GM12878 (cell line): Measurements from ENCODE around the gene GARIN5A.

Experiments used
- EP300 ChIP-seq, 2 experiments: fragments of 150-350 bp in 1 of 2; IDR thresholded peaks; 2 replicates each; pipeline ENCODE4 v1.6.1; 2011 to 2012; ENCODE audit warnings: low read depth in 2 of 2, low read length in 2 of 2, borderline replicate concordance in 1 of 2, improper control_type of control experiment in 1 of 2, inconsistent platforms in 1 of 2; ENCODE audit not compliant: control insufficient read depth in 1 of 2
- REST ChIP-seq: IDR thresholded peaks from 2 replicates; pipeline ENCODE4 v1.6.1; 2012; ENCODE audit warnings: mild to moderate bottlenecking, low read depth, low read length
- SMARCA5 ChIP-seq: fragments of 450-650 bp; IDR thresholded peaks from 2 replicates; pipeline ENCODE4 v1.6.1; 2017; ENCODE audit warnings: mild to moderate bottlenecking
- SMC3 ChIP-seq: IDR thresholded peaks from 2 replicates; pipeline ENCODE4 v1.6.1; 2011; ENCODE audit warnings: low read length, improper control_type of control experiment, borderline replicate concordance
- SP1 ChIP-seq: IDR thresholded peaks from one replicate; pipeline ENCODE4 v1.6.1; 2011; ENCODE audit warnings: low read depth, low read length
- YY1 ChIP-seq: IDR thresholded peaks from 2 replicates; pipeline ENCODE4 v1.6.1; 2011; ENCODE audit warnings: low read depth, mild to moderate bottlenecking, low read length
- TF ChIP-seq, protein P1 (sequence below), 3 experiments: IDR thresholded peaks in 2 of 3; conservative IDR thresholded peaks in 1 of 3; 2 replicates each; pipeline ENCODE4 v1.5.1; 2011; ENCODE audit warnings: low read depth in 3 of 3, low read length in 3 of 3, mild to moderate bottlenecking in 3 of 3, control low read depth in 2 of 3, moderate library complexity in 2 of 3, inconsistent platforms in 1 of 3, mixed read lengths in 1 of 3; ENCODE audit not compliant: control insufficient read depth in 2 of 3, insufficient read depth in 1 of 3; ENCODE audit errors: extremely low read depth in 1 of 3

DNA sequence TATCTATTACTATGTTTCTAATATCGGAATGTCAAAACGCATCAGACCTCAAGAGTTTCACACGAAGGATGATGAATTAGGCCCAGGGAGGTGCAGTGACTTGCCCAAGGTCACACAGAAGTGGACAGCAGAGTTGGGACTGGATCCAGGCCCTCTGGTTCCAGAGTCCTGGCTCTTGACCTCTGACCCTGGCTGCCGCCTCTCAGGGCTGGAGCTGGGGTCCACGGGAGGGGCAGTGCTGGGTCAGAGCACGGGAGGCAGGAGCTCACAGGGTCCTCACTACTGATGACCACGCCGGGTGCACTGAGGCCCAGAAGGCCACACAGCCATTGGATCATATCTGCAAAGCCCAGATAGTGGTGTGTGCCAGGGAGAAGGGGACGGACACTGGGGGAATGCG is 46.2 kb upstream of the GARIN5A start:
- TF ChIP-seq SMC3 (no peak), YY1 (no peak), REST (no peak), SP1 (no peak), SMARCA5 (no peak), EP300 (IDR thresholded peaks at IDR 0.05; ENCODE audit: borderline replicate concordance in 1 of 2, control insufficient read depth in 1 of 2, low read depth in 2 of 2, low read length in 2 of 2) (no peak)
- TF ChIP-seq, protein P1, sequence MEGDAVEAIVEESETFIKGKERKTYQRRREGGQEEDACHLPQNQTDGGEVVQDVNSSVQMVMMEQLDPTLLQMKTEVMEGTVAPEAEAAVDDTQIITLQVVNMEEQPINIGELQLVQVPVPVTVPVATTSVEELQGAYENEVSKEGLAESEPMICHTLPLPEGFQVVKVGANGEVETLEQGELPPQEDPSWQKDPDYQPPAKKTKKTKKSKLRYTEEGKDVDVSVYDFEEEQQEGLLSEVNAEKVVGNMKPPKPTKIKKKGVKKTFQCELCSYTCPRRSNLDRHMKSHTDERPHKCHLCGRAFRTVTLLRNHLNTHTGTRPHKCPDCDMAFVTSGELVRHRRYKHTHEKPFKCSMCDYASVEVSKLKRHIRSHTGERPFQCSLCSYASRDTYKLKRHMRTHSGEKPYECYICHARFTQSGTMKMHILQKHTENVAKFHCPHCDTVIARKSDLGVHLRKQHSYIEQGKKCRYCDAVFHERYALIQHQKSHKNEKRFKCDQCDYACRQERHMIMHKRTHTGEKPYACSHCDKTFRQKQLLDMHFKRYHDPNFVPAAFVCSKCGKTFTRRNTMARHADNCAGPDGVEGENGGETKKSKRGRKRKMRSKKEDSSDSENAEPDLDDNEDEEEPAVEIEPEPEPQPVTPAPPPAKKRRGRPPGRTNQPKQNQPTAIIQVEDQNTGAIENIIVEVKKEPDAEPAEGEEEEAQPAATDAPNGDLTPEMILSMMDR (IDR thresholded peaks at IDR 0.05 in 2 of 3, conservative IDR thresholded peaks at IDR 0.05 in 1 of 3; ENCODE audit: control insufficient read depth in 2 of 3, extremely low read depth in 1 of 3, insufficient read depth in 1 of 3, low read depth in 3 of 3, low read length in 3 of 3), result no peak
